T-cell (primary cell): ENCODE measurements around the gene TIPIN. TPM values are rescaled to one million over a fixed set of nuclear protein-coding genes. Genes with fewer than 3 reads are reported as not detected.

ENCODE experiments used
- ATAC-seq, 4 experiments: fragments of 200-7000 bp in 3 of 4; fragments of 150-1000 bp in 1 of 4; cut with Tn5 transposase; replicated peaks in 1 of 4; 1 replicate in 3 of 4; 2 replicates in 1 of 4; pipeline ENCODE4 v1.10.0; 2021; ENCODE audit warnings: moderate library complexity in 3 of 4, mild to moderate bottlenecking in 2 of 4, moderate number of reproducible peaks in 1 of 4
- CTCF ChIA-PET, 2 donors: fragments of 300-600 bp; sonication (Branson Sonifier 250); formaldehyde crosslinking; loops; one replicate each; lab custom pipeline; 2022; ENCODE audit warnings: antibody characterized with exemption in 2 of 2; lab: Charles Lee
- POLR2A ChIA-PET, 2 donors: fragments of 300-600 bp; sonication (Branson Sonifier 250); formaldehyde crosslinking; loops; one replicate each; lab custom pipeline; 2022; ENCODE audit warnings: antibody characterized with exemption in 2 of 2; lab: Charles Lee
- DNase-seq, 35 experiments: peaks; one replicate each; pipeline versions ENCODE4 v3.0.0 to v3.0.0-alpha.2; 2013 to 2023
- H3K27ac ChIP-seq: one replicate; pipeline ENCODE4 v1.5.1; 2013; ENCODE audit warnings: low read length
- H3K27me3 ChIP-seq, 2 experiments: replicated peaks in 1 of 2; 1 replicate in 1 of 2; 2 replicates in 1 of 2; pipeline versions ENCODE4 v1.6.1 to v1.7.0; 2013; ENCODE audit warnings: low read length in 1 of 2, mixed read lengths in 1 of 2; ENCODE audit not compliant: control insufficient read depth in 2 of 2, insufficient read depth in 2 of 2; ENCODE audit errors: extremely low read depth in 1 of 2
- H3K36me3 ChIP-seq, 2 donors: 1 replicate in 1 of 2; 2 replicates in 1 of 2; pipeline versions ENCODE4 v1.6.1 to v1.7.0; 2013; ENCODE audit warnings: low read length in 1 of 2; ENCODE audit not compliant: control insufficient read depth in 2 of 2, insufficient read depth in 1 of 2; ENCODE audit errors: extremely low read depth in 1 of 2
- H3K4me1 ChIP-seq, 2 experiments: 1 replicate in 1 of 2; 2 replicates in 1 of 2; pipeline versions ENCODE4 v1.6.1 to v1.7.0; 2013; ENCODE audit warnings: low read length in 2 of 2, mixed read lengths in 1 of 2; ENCODE audit not compliant: insufficient read depth in 2 of 2, control insufficient read depth in 1 of 2; ENCODE audit errors: extremely low read depth in 1 of 2
- H3K4me3 ChIP-seq, 2 donors: 1 replicate in 1 of 2; 2 replicates in 1 of 2; pipeline versions ENCODE4 v1.5.1 to v1.7.0; 2013; ENCODE audit warnings: mild to moderate bottlenecking in 2 of 2, low read length in 1 of 2, moderate library complexity in 1 of 2; ENCODE audit not compliant: control insufficient read depth in 1 of 2; ENCODE audit errors: extremely low read depth in 1 of 2
- H3K9me3 ChIP-seq: 2 replicates; pipeline ENCODE4 v1.7.0; 2013
- H3K27ac Mint-ChIP-seq, 2 donors: one replicate each; pipeline ENCODE4 v1.8.0; 2020 to 2021; ENCODE audit warnings: mild to moderate bottlenecking in 2 of 2, mixed read lengths in 2 of 2
- H3K27me3 Mint-ChIP-seq, 2 donors: one replicate each; pipeline ENCODE4 v1.8.0; 2021 to 2022; ENCODE audit warnings: mixed read lengths in 2 of 2
- H3K36me3 Mint-ChIP-seq: one replicate; pipeline ENCODE4 v1.8.0; 2021; ENCODE audit warnings: mixed read lengths
- H3K4me1 Mint-ChIP-seq, 3 donors: one replicate each; pipeline ENCODE4 v1.8.0; 2020 to 2022; ENCODE audit warnings: mixed read lengths in 3 of 3, mild to moderate bottlenecking in 1 of 3
- H3K4me3 Mint-ChIP-seq, 3 donors: one replicate each; pipeline ENCODE4 v1.8.0; 2020 to 2022; ENCODE audit warnings: mild to moderate bottlenecking in 3 of 3, mixed read lengths in 3 of 3, moderate library complexity in 3 of 3
- H3K9me3 Mint-ChIP-seq, 3 donors: one replicate each; pipeline ENCODE4 v1.8.0; 2020 to 2022; ENCODE audit warnings: mixed read lengths in 3 of 3
- WGBS: methylation state at CpG from one replicate; pipeline ENCODE4 v1.1.5; 2013; ENCODE audit warnings: missing lambda C conversion rate; ENCODE audit not compliant: insufficient coverage; 5-methylcytosine and 5-hydroxymethylcytosine counted together
- total RNA-seq, 35 experiments: library from RNA in 6 of 35; stranded (reverse) in 6 of 35; fragments of 120-200 nt in 1 of 35; gene quantifications; one replicate each; pipeline versions ENCODE4 v1.2.1 to v1.2.4 and lab custom pipeline; 2013 to 2026

TIPIN gene
- total RNA-seq, 5 donors from 2014 or later (not counting 1 experiment from before 2014, with no cell fraction given) = 3.6 to 8.4 (median 6.6) TPM

GRCh38 chr15:66302489-66303278 lies 53.8 kb downstream of the TIPIN start:
- CTCF ChIA-PET = interaction anchor here (0.5 to 0.6 kb wide), 2 partner anchors 1925 to 1945 kb away, joined by 8 to 9 read pairs; no protein-coding TSS in a partner anchor
- Mint-ChIP-seq H3K9me3 (no peaks in the 10 kb centered on the region), H3K4me1 (peaks cover 6 to 13% (median 7%) of the 10 kb centered on the region in 3 donors), H3K36me3 (peaks cover 38% of the 10 kb centered on the region), H3K27ac (no peak overlapping the region), H3K27me3 (no peaks in the 10 kb centered on the region), H3K4me3 (no peak overlapping the region)
- Histone ChIP-seq H3K4me3 (no peak overlapping the region), H3K9me3 (no peaks in the 10 kb centered on the region), H3K4me1 (no peaks in the 10 kb centered on the region), H3K36me3 (peaks cover 4 to 37% of the 10 kb centered on the region in 2 donors), H3K27me3 (no peaks in the 10 kb centered on the region), H3K27ac (no peak overlapping the region)
- POLR2A ChIA-PET = interaction anchor here in 1 of 2 donors (0.8 kb wide), 2 partner anchors 16 to 203 kb away, joined by 3 to 5 read pairs; partner anchors contain the start of gene ZWILCH
- no peak for DNase-seq
- WGBS = 100% methylated on average over 1 of the region's 5 CpGs
- no peak for ATAC-seq

- ChIA-PET POLR2A (no interaction called here), CTCF (interaction anchor here in 1 of 2 donors (0.6 kb wide), 1 partner anchor 1315 kb away, joined by 5 read pairs; no protein-coding TSS in a partner anchor)
- Histone ChIP-seq H3K27ac (no peak overlapping the region), H3K9me3 (no peaks in the 10 kb centered on the region), H3K36me3 (peaks cover 4 to 32% of the 10 kb centered on the region in 2 donors), H3K4me3 (no peak overlapping the region), H3K27me3 (no peaks in the 10 kb centered on the region), H3K4me1 (peaks cover 9 to 14% of the 10 kb centered on the region in 2 experiments)
- DNase-seq (no peak), ATAC-seq (no peak)
- no peaks in the 10 kb centered on the region for H3K9me3 Mint-ChIP-seq
- H3K36me3 Mint-ChIP-seq = peaks cover 24% of the 10 kb centered on the region
- no peaks in the 10 kb centered on the region for H3K27me3 Mint-ChIP-seq
- WGBS = 94% methylated on average over 3 of the region's 4 CpGs
- no peak overlapping the region for H3K4me3 Mint-ChIP-seq
- peak overlapping the region in 1 of 2 donors; percentile 7 for H3K27ac Mint-ChIP-seq
- peaks cover 24 to 42% (median 37%) of the 10 kb centered on the region in 3 donors for H3K4me1 Mint-ChIP-seq
Measured at GRCh38 chr15:66298803-66299251, 57.7 kb downstream of the TIPIN start.

- peaks cover 14% of the 10 kb centered on the region for H3K36me3 Mint-ChIP-seq
- WGBS = 60% methylated on average over 1 of the region's 5 CpGs
- Histone ChIP-seq H3K9me3 (no peaks in the 10 kb centered on the region), H3K36me3 (peaks cover 4 to 25% of the 10 kb centered on the region in 2 donors), H3K4me1 (peaks cover 18 to 27% of the 10 kb centered on the region in 2 experiments), H3K27ac (no peak overlapping the region), H3K27me3 (no peaks in the 10 kb centered on the region), H3K4me3 (no peak overlapping the region)
- H3K9me3 Mint-ChIP-seq = no peaks in the 10 kb centered on the region
- ATAC-seq (no peak), DNase-seq (no peak)
- H3K4me3 Mint-ChIP-seq = no peak overlapping the region
- H3K27me3 Mint-ChIP-seq = no peaks in the 10 kb centered on the region
- peaks cover 31 to 49% (median 43%) of the 10 kb centered on the region in 3 donors for H3K4me1 Mint-ChIP-seq
- ChIA-PET POLR2A (interaction anchor here (0.6 kb wide), 2 partner anchors 686 to 792 kb away, joined by 3 to 5 read pairs; no protein-coding TSS in a partner anchor), CTCF (interaction anchor here in 1 of 2 donors (0.7 kb wide), 1 partner anchor 746 kb away, joined by 4 read pairs; no protein-coding TSS in a partner anchor)
- peak overlapping the region in 1 of 2 donors; percentile 8 for H3K27ac Mint-ChIP-seq
Measured at GRCh38 chr15:66296186-66296585, 60.3 kb downstream of the TIPIN start.

- Mint-ChIP-seq H3K4me3 (peak overlapping the region; percentile 82 to 91 (median 88)), H3K9me3 (no peaks in the 10 kb centered on the region), H3K4me1 (peaks cover 37 to 53% (median 53%) of the 10 kb centered on the region in 3 donors), H3K27me3 (no peaks in the 10 kb centered on the region), H3K36me3 (peaks cover 8% of the 10 kb centered on the region), H3K27ac (peak overlapping the region; percentile 92 to 96)
- Histone ChIP-seq H3K4me1 (peaks cover 18 to 33% of the 10 kb centered on the region in 2 experiments), H3K4me3 (peak overlapping the region in 1 of 2 donors; percentile 85), H3K27ac (no peak overlapping the region), H3K36me3 (peaks cover 4 to 16% of the 10 kb centered on the region in 2 donors), H3K27me3 (no peaks in the 10 kb centered on the region), H3K9me3 (no peaks in the 10 kb centered on the region)
- ChIA-PET POLR2A (no interaction called here), CTCF (interaction anchor here in 1 of 2 donors (0.5 to 1.0 kb wide), 2 partner anchors 204 to 1413 kb away, joined by 3 to 6 read pairs; no protein-coding TSS in a partner anchor)
- DNase-seq (peak in 1 of 35 experiments; percentile 6), ATAC-seq (no peak)
- 60% methylated on average over 1 of the region's 3 CpGs for WGBS
Measured at GRCh38 chr15:66294932-66295235, 61.6 kb downstream of the TIPIN start.

GRCh38 chr15:66294157-66294931 lies 62.1 kb downstream of the TIPIN start:
- no peaks in the 10 kb centered on the region for H3K9me3 Mint-ChIP-seq
- Histone ChIP-seq H3K27me3 (no peaks in the 10 kb centered on the region), H3K9me3 (no peaks in the 10 kb centered on the region), H3K4me3 (peak overlapping the region; percentile 68 to 85), H3K4me1 (peaks cover 18 to 33% of the 10 kb centered on the region in 2 experiments), H3K27ac (peak overlapping the region; percentile 86), H3K36me3 (peaks cover 4 to 13% of the 10 kb centered on the region in 2 donors)
- peak overlapping the region; percentile 82 to 91 (median 88) for H3K4me3 Mint-ChIP-seq
- ChIA-PET POLR2A (interaction anchor here in 1 of 2 donors (1.2 kb wide), 1 partner anchor 93 kb away, joined by 3 read pairs; no protein-coding TSS in a partner anchor), CTCF (interaction anchor here in 1 of 2 donors (0.5 to 1.0 kb wide), 3 partner anchors 11 to 1413 kb away, joined by 3 to 6 read pairs (median 3); no protein-coding TSS in a partner anchor)
- peaks cover 37 to 53% (median 53%) of the 10 kb centered on the region in 3 donors for H3K4me1 Mint-ChIP-seq
- ATAC-seq (peak; percentile 6 to 17 (median 9)), DNase-seq (peak in 13 of 35 experiments; percentile 0 to 51 (median 6))
- peak overlapping the region; percentile 92 to 96 for H3K27ac Mint-ChIP-seq
- H3K36me3 Mint-ChIP-seq = peaks cover 8% of the 10 kb centered on the region
- 0% methylated on average over 6 of the region's 16 CpGs for WGBS
- H3K27me3 Mint-ChIP-seq = no peaks in the 10 kb centered on the region
